Measurements from ENCODE around the gene KY. TPM values are rescaled to one million over a fixed set of nuclear protein-coding genes. Genes with fewer than 3 reads are reported as not detected.

The KY gene
- polyA plus RNA-seq, 1 donor (not counting 4 experiments of a cell fraction or from before 2014, with no cell fraction given): not detected

- Histone ChIP-seq H4K20me1 (ENCODE audit: control insufficient read depth, extremely low read depth, insufficient read depth, low read length) (no peaks in the 10 kb centered on the region), H2AFZ (ENCODE audit: control insufficient read depth, low read length) (no peak overlapping the region), H3K9ac (ENCODE audit: control insufficient read depth, extremely low read depth, insufficient read depth, low read length) (no peak overlapping the region), H3K36me3 (ENCODE audit: control insufficient read depth in 2 of 2, extremely low read depth in 1 of 2, insufficient read depth in 2 of 2, low read length in 2 of 2) (no peaks in the 10 kb centered on the region), H3K9me1 (ENCODE audit: control insufficient read depth, extremely low read depth, insufficient read depth, low read length) (no peaks in the 10 kb centered on the region), H3K4me1 (ENCODE audit: control insufficient read depth, extremely low read depth, insufficient read depth, low read length) (no peaks in the 10 kb centered on the region), H3K27me3 (ENCODE audit: control insufficient read depth, extremely low read depth, insufficient read depth, low read length) (peaks cover 3% of the 10 kb centered on the region), H3K4me3 (ENCODE audit: control insufficient read depth in 2 of 3, extremely low read depth in 1 of 3, insufficient read depth in 2 of 3, low read depth in 1 of 3, low read length in 3 of 3) (no peak overlapping the region), H3K9me3 (ENCODE audit: control insufficient read depth, low read depth, low read length) (no peaks in the 10 kb centered on the region), H3K27ac (ENCODE audit: control insufficient read depth, insufficient read depth, low read length) (no peak overlapping the region), H3K79me2 (ENCODE audit: control insufficient read depth, insufficient read depth, low read length) (no peaks in the 10 kb centered on the region), H3K4me2 (ENCODE audit: control insufficient read depth, extremely low read depth, insufficient read depth, low read depth, low read length) (no peak overlapping the region)
- FAIRE-seq (no peak), DNase-seq (ENCODE audit: low read depth, low spot score) (no peak)
- dilution Hi-C loops (cut with MboI; ENCODE audit: extremely low pct_ligation_motif_present, low sequenced_read_pairs): no loop called here
- TF ChIP-seq EZH2 (IDR thresholded peaks at IDR 0.05; ENCODE audit: low read length): no peak
- TF ChIP-seq, protein P1, sequence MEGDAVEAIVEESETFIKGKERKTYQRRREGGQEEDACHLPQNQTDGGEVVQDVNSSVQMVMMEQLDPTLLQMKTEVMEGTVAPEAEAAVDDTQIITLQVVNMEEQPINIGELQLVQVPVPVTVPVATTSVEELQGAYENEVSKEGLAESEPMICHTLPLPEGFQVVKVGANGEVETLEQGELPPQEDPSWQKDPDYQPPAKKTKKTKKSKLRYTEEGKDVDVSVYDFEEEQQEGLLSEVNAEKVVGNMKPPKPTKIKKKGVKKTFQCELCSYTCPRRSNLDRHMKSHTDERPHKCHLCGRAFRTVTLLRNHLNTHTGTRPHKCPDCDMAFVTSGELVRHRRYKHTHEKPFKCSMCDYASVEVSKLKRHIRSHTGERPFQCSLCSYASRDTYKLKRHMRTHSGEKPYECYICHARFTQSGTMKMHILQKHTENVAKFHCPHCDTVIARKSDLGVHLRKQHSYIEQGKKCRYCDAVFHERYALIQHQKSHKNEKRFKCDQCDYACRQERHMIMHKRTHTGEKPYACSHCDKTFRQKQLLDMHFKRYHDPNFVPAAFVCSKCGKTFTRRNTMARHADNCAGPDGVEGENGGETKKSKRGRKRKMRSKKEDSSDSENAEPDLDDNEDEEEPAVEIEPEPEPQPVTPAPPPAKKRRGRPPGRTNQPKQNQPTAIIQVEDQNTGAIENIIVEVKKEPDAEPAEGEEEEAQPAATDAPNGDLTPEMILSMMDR (optimal IDR thresholded peaks at IDR 0.05 in 1 of 3, IDR thresholded peaks at IDR 0.05 in 1 of 3, conservative IDR thresholded peaks at IDR 0.05 in 1 of 3; ENCODE audit: extremely low read depth in 1 of 3, insufficient read depth in 2 of 3, low read length in 3 of 3): no peak
Observed at GRCh38 chr3:134608771-134609435, 41.9 kb downstream of the KY start.

GRCh38 chr3:134608023-134608770 lies 42.6 kb downstream of the KY start:
- H3K9me1 ChIP-seq (ENCODE audit: control insufficient read depth, extremely low read depth, insufficient read depth, low read length): no peaks in the 10 kb centered on the region
- H3K4me3 ChIP-seq (ENCODE audit: control insufficient read depth in 2 of 3, extremely low read depth in 1 of 3, insufficient read depth in 2 of 3, low read depth in 1 of 3, low read length in 3 of 3): no peak overlapping the region
- H3K9me3 ChIP-seq (ENCODE audit: control insufficient read depth, low read depth, low read length): no peaks in the 10 kb centered on the region
- TF ChIP-seq, protein P1 (optimal IDR thresholded peaks at IDR 0.05 in 1 of 3, IDR thresholded peaks at IDR 0.05 in 1 of 3, conservative IDR thresholded peaks at IDR 0.05 in 1 of 3; ENCODE audit: extremely low read depth in 1 of 3, insufficient read depth in 2 of 3, low read length in 3 of 3): no peak
- no peak for TF ChIP-seq EZH2 (IDR thresholded peaks at IDR 0.05; ENCODE audit: low read length)
- no peak overlapping the region for H3K9ac ChIP-seq (ENCODE audit: control insufficient read depth, extremely low read depth, insufficient read depth, low read length)
- DNase-seq (ENCODE audit: low read depth, low spot score) (no peak), FAIRE-seq (no peak)
- dilution Hi-C loops (cut with MboI; ENCODE audit: extremely low pct_ligation_motif_present, low sequenced_read_pairs): no loop called here
- H3K4me1 ChIP-seq (ENCODE audit: control insufficient read depth, extremely low read depth, insufficient read depth, low read length): no peaks in the 10 kb centered on the region
- no peaks in the 10 kb centered on the region for H3K79me2 ChIP-seq (ENCODE audit: control insufficient read depth, insufficient read depth, low read length)
- H3K4me2 ChIP-seq (ENCODE audit: control insufficient read depth, extremely low read depth, insufficient read depth, low read depth, low read length): no peak overlapping the region
- no peaks in the 10 kb centered on the region for H4K20me1 ChIP-seq (ENCODE audit: control insufficient read depth, extremely low read depth, insufficient read depth, low read length)
- no peaks in the 10 kb centered on the region for H3K36me3 ChIP-seq (ENCODE audit: control insufficient read depth in 2 of 2, extremely low read depth in 1 of 2, insufficient read depth in 2 of 2, low read length in 2 of 2)
- no peak overlapping the region for H3K27ac ChIP-seq (ENCODE audit: control insufficient read depth, insufficient read depth, low read length)
- peaks cover 3% of the 10 kb centered on the region for H3K27me3 ChIP-seq (ENCODE audit: control insufficient read depth, extremely low read depth, insufficient read depth, low read length)
- H2AFZ ChIP-seq (ENCODE audit: control insufficient read depth, low read length): no peak overlapping the region

Data from keratinocyte (primary cell).